ENCODE results near the gene HECTD4.
A peak's percentile ranks its signal among the peaks of the same experiment; 100 is the strongest.

Gene HECTD4

DNA sequence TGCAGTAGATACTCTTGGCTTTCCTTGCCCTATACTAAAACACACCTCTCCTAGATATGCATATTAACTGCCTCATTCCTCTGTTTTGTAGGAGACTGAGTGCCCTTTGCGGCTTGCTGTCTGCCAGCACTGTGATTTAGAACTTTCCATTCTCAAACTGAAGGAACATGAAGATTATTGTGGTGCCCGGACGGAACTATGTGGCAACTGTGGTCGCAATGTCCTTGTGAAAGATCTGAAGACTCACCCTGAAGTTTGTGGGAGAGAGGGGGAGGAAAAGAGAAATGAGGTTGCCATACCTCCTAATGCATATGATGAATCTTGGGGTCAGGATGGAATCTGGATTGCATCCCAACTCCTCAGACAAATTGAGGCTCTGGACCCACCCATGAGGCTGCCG lies 241.5 kb downstream of the HECTD4 start:
- Histone ChIP-seq H3K4me1 (ENCODE audit: insufficient read depth, low read length) (no peaks in the 10 kb centered on the region), H3K9me3 (ENCODE audit: control insufficient read depth, insufficient read depth, low read length) (no peaks in the 10 kb centered on the region), H3K36me3 (ENCODE audit: insufficient read depth, low read length) (peaks cover 10% of the 10 kb centered on the region; the same call in 1 of the 2 replicates), H3K9ac (ENCODE audit: low read depth, low read length) (no peak overlapping the region)

- no peak overlapping the region for H3K9ac ChIP-seq (ENCODE audit: low read depth, low read length)
- no peaks in the 10 kb centered on the region for H3K9me3 ChIP-seq (ENCODE audit: control insufficient read depth, insufficient read depth, low read length)
- H3K36me3 ChIP-seq (ENCODE audit: insufficient read depth, low read length), result peaks cover 7% of the 10 kb centered on the region
- H3K4me1 ChIP-seq (ENCODE audit: insufficient read depth, low read length), result no peaks in the 10 kb centered on the region
Measured at GRCh38 chr12:112134731-112135130, 247.5 kb downstream of the HECTD4 start.

GRCh38 chr12:112133418-112133817 lies 248.8 kb downstream of the HECTD4 start:
- Histone ChIP-seq H3K9me3 (ENCODE audit: control insufficient read depth, insufficient read depth, low read length) (no peaks in the 10 kb centered on the region), H3K9ac (ENCODE audit: low read depth, low read length) (no peak overlapping the region), H3K4me1 (ENCODE audit: insufficient read depth, low read length) (no peaks in the 10 kb centered on the region), H3K36me3 (ENCODE audit: insufficient read depth, low read length) (peaks cover 4% of the 10 kb centered on the region; the same call in 1 of the 2 replicates)

DNA sequence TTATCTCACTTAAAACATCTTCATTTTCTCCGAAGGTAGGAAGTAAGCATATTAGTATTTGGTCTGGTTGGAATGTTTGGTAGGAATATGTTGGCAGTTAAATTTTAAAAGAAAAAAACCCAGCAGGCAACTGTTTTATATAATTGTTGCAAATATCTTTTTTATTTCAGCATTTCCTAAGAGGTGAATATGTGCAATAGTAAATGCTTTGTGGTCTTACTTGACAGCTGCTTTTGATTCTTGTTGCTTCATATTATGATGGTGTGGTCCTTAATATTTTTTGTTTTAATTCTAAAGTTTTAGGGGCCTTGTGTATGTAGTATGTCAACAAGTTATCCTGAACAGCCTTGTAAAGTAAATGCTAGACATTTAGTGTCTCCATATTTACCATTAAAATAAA lies 250.5 kb downstream of the HECTD4 start:
- H3K9me3 ChIP-seq (ENCODE audit: control insufficient read depth, insufficient read depth, low read length), result no peaks in the 10 kb centered on the region
- H3K36me3 ChIP-seq (ENCODE audit: insufficient read depth, low read length), result peaks cover 2% of the 10 kb centered on the region; the same call in 1 of the 2 replicates
- H3K9ac ChIP-seq (ENCODE audit: low read depth, low read length), result no peak overlapping the region
- no peaks in the 10 kb centered on the region for H3K4me1 ChIP-seq (ENCODE audit: insufficient read depth, low read length)

- H3K9me3 ChIP-seq (ENCODE audit: control insufficient read depth, insufficient read depth, low read length), result no peaks in the 10 kb centered on the region
- H3K4me1 ChIP-seq (ENCODE audit: insufficient read depth, low read length), result no peaks in the 10 kb centered on the region
- H3K9ac ChIP-seq (ENCODE audit: low read depth, low read length), result no peak overlapping the region
- peaks cover 2% of the 10 kb centered on the region; the same call in 1 of the 2 replicates for H3K36me3 ChIP-seq (ENCODE audit: insufficient read depth, low read length)
Measured at GRCh38 chr12:112130441-112130998, 251.7 kb downstream of the HECTD4 start.

GRCh38 chr12:112126911-112127310 lies 255.3 kb downstream of the HECTD4 start:
- Histone ChIP-seq H3K36me3 (ENCODE audit: insufficient read depth, low read length) (no peaks in the 10 kb centered on the region), H3K9me3 (ENCODE audit: control insufficient read depth, insufficient read depth, low read length) (no peaks in the 10 kb centered on the region), H3K9ac (ENCODE audit: low read depth, low read length) (no peak overlapping the region), H3K4me1 (ENCODE audit: insufficient read depth, low read length) (peaks cover 2% of the 10 kb centered on the region)

- Histone ChIP-seq H3K9me3 (ENCODE audit: control insufficient read depth, insufficient read depth, low read length) (no peaks in the 10 kb centered on the region), H3K4me1 (ENCODE audit: insufficient read depth, low read length) (peaks cover 4% of the 10 kb centered on the region), H3K9ac (ENCODE audit: low read depth, low read length) (peak overlapping the region; percentile 78; the same call in 1 of the 2 replicates), H3K36me3 (ENCODE audit: insufficient read depth, low read length) (no peaks in the 10 kb centered on the region)
Measured at GRCh38 chr12:112126000-112126438, 256.2 kb downstream of the HECTD4 start.

- Histone ChIP-seq H3K4me1 (ENCODE audit: insufficient read depth, low read length) (peaks cover 4% of the 10 kb centered on the region), H3K9me3 (ENCODE audit: control insufficient read depth, insufficient read depth, low read length) (no peaks in the 10 kb centered on the region), H3K9ac (ENCODE audit: low read depth, low read length) (peak within 1 kb of the TSS; percentile 78; the same call in 1 of the 2 replicates), H3K36me3 (ENCODE audit: insufficient read depth, low read length) (no peaks in the 10 kb centered on the region)
Measured at GRCh38 chr12:112125250-112125999, 256.8 kb downstream of the HECTD4 start, which contains the start of gene TRAFD1. TRAFD1 (plus strand) TSS chr12:112125560; CDS start chr12:112130523, 4,963 bp downstream.

- Histone ChIP-seq H3K36me3 (ENCODE audit: insufficient read depth, low read length) (no peaks in the 10 kb centered on the region), H3K9ac (ENCODE audit: low read depth, low read length) (no peak overlapping the region), H3K4me1 (ENCODE audit: insufficient read depth, low read length) (peaks cover 4% of the 10 kb centered on the region), H3K9me3 (ENCODE audit: control insufficient read depth, insufficient read depth, low read length) (no peaks in the 10 kb centered on the region)
Measured at GRCh38 chr12:112124918-112125249, 257.3 kb downstream of the HECTD4 start.

GRCh38 chr12:112122823-112123690 lies 259.2 kb downstream of the HECTD4 start:
- H3K9me3 ChIP-seq (ENCODE audit: control insufficient read depth, insufficient read depth, low read length), result no peaks in the 10 kb centered on the region
- no peak overlapping the region for H3K9ac ChIP-seq (ENCODE audit: low read depth, low read length)

GRCh38 chr12:112121780-112122565 lies 260.3 kb downstream of the HECTD4 start:
- H3K4me1 ChIP-seq (ENCODE audit: insufficient read depth, low read length), result peaks cover 6% of the 10 kb centered on the region
- H3K36me3 ChIP-seq (ENCODE audit: insufficient read depth, low read length), result no peaks in the 10 kb centered on the region
- no peak overlapping the region for H3K9ac ChIP-seq (ENCODE audit: low read depth, low read length)
- H3K9me3 ChIP-seq (ENCODE audit: control insufficient read depth, insufficient read depth, low read length), result no peaks in the 10 kb centered on the region

More at GRCh38 chr12:112122823-112123690, 259.2 kb downstream of the HECTD4 start:
- H3K36me3 ChIP-seq (ENCODE audit: insufficient read depth, low read length), result no peaks in the 10 kb centered on the region
- peaks cover 4% of the 10 kb centered on the region for H3K4me1 ChIP-seq (ENCODE audit: insufficient read depth, low read length)

DNA sequence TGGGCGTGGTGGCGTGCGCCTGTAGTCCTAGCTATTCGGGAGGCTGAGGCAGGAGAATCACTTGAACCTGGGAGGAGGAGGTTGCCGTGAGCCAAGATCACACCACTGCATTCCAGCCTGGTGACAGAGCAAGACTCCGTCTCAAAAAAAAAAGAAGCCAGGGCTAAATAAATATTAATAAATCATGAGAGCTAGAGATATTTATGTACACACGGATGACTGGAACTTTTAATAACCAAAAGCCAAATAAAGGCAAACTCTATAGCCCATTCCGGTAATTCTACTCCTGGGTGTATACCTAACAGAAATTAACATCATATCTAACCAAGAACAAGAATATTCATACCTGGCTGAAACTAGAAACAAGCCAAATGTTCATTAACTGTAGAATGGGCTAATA lies 264.5 kb downstream of the HECTD4 start:
- Histone ChIP-seq H3K4me1 (ENCODE audit: insufficient read depth, low read length) (peaks cover 11% of the 10 kb centered on the region; the same call in 1 of the 2 replicates), H3K36me3 (ENCODE audit: insufficient read depth, low read length) (no peaks in the 10 kb centered on the region), H3K9ac (ENCODE audit: low read depth, low read length) (no peak overlapping the region), H3K9me3 (ENCODE audit: control insufficient read depth, insufficient read depth, low read length) (no peaks in the 10 kb centered on the region)

GRCh38 chr12:112116232-112117060 lies 265.8 kb downstream of the HECTD4 start:
- Histone ChIP-seq H3K4me1 (ENCODE audit: insufficient read depth, low read length) (peaks cover 14% of the 10 kb centered on the region; the same call in 1 of the 2 replicates), H3K9me3 (ENCODE audit: control insufficient read depth, insufficient read depth, low read length) (no peaks in the 10 kb centered on the region), H3K9ac (ENCODE audit: low read depth, low read length) (peak overlapping the region; percentile 37; the same call in 1 of the 2 replicates), H3K36me3 (ENCODE audit: insufficient read depth, low read length) (no peaks in the 10 kb centered on the region)
